G401.6 (cell line): Measurements from ENCODE around the gene TAS2R20.
"Not testable (repeated sequence)": the region's sequence is repeated elsewhere in the genome, so short reads cannot be mapped to it uniquely, and the experiment has no call there.

Experiments used
- FAIRE-seq: peaks from 2 replicates; lab custom pipeline; 2012; peaks lifted over from hg19 to GRCh38; lab: Jason Lieb, UNC

The TAS2R20 gene, protein sequence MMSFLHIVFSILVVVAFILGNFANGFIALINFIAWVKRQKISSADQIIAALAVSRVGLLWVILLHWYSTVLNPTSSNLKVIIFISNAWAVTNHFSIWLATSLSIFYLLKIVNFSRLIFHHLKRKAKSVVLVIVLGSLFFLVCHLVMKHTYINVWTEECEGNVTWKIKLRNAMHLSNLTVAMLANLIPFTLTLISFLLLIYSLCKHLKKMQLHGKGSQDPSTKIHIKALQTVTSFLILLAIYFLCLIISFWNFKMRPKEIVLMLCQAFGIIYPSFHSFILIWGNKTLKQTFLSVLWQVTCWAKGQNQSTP

DNA sequence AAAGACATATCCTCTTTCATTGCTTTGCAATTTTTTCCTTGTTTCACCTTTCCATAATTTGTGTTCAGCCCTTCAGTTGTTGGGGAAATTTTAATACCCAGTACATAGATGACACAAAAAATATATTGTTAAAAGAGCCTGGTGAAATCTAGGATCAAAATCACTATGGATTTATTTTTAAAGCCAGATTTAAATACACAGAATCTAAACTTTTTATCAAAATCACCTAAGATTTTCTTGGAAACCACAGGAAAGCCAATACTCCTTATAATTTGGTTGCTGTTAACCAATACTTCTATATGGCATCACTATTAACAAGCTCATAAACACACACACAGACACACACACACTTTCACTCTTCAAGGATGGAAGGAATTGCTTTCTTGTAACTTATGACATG, at the start of gene TAS2R20:
TAS2R20 (minus strand) TSS at position 101 of the 400 bp plus-strand sequence. CDS start 429 bp downstream, outside the sequence.
- no peak for FAIRE-seq

- FAIRE-seq = peak; percentile 15
Observed at GRCh38 chr12:11041366-11041765, 43.3 kb upstream of the TAS2R20 start.

DNA sequence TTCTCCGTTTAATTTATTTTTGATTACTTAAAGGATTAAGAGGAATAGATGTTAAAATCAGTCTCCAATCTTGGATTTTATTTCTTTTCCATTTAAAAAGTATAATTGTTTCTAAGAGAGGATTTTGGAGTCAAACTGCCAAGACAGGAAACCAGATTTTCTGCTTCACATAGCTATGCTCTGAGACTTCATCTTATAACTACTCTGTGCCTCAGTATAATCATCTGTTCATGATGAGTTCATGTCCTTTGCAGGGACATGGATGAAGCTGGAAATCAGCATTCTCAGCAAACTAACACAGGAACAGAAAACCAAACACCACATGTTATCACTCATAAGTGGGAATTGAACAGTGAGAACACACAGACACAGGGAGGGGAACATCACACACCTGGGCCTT, 42.1 kb upstream of the TAS2R20 start:
- no peak for FAIRE-seq

GRCh38 chr12:11039171-11039570, 41.1 kb upstream of the TAS2R20 start:
- no peak for FAIRE-seq

GRCh38 chr12:11033959-11034358, 35.9 kb upstream of the TAS2R20 start:
- not testable (repeated sequence) for FAIRE-seq

- FAIRE-seq = no peak
Observed at GRCh38 chr12:11031307-11031706, 33.2 kb upstream of the TAS2R20 start, which contains the start of gene TAS2R31. TAS2R31 (minus strand) TSS chr12:11031407; CDS start chr12:11031335, 72 bp downstream.

DNA sequence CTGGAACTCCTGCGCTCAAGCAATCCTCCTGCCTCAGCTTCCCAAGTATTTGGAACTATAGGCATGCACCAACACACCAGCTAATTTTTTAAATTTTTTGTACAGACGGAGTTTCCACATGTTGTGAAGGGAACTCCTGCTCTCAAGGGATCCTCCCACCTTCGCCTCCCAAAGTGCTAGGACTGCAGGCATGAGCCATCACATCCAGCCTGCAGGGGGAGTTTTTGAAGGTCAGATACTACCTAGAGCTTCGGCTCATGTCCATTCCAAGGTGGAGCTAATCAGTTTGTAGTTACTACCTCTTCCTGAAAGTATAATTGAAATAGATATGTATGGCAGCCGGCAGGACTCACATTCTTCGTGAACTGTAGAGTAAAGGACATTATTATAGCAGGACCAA, 28.0 kb upstream of the TAS2R20 start:
- FAIRE-seq = no peak

- FAIRE-seq = no peak
Observed at GRCh38 chr12:11023387-11023786, 25.3 kb upstream of the TAS2R20 start.

GRCh38 chr12:11022520-11022919, 24.4 kb upstream of the TAS2R20 start, which contains the start of gene TAS2R19:
TAS2R19 (minus strand) TSS chr12:11022620; CDS start chr12:11022571, 49 bp downstream.
- no peak for FAIRE-seq

- FAIRE-seq = peak; percentile 8
Observed at GRCh38 chr12:11016937-11017336, 18.8 kb upstream of the TAS2R20 start.

DNA sequence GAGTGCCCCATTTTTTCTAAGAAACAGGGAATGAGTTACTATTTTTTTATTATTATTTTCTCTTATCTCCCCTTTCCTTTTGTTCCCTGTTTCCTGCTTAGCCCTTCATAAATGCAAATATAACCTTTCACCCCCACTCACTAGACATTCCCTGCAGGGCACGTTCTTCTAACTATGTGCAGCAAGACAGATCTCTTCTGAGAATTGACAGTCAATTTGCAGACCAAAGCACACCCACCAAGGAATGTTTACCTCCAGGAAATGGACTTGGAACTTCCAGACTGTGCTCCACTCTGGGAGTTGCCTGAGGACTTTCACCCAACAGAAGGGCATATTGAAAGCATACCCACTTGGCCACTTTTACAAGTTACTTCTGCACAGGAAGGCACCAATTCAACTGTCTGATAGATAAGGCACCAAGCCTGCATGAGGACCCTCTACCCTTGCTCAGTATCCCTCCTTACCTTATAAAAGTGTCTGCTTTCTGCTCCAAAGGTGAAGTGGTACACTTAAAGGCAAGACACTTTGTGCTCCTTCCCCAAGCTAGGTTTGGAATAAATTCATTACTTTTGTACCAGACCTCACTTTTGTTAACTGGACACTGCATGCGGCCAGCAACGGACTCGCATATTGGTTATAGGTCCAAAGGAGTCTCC, 17.8 kb upstream of the TAS2R20 start:
- FAIRE-seq = no peak

DNA sequence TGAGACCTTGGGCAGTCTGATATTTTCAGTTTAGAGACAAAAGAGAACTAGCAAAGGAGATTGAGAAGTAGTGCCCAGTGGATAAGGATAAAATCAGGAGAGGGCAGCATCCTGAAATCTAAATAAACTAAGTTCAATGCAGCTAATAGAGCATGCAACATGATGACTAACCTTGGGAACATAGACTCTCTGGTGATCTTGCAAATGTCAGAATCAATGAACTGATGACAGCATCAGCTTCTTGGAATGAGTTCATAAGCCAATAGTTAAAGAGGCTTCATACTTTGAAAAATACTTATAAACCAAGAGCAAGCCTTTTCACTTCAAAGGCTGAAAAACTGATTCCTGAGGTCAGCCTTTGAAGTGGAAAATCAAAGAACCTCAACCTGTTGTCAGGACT, 16.1 kb upstream of the TAS2R20 start:
- no peak for FAIRE-seq

DNA sequence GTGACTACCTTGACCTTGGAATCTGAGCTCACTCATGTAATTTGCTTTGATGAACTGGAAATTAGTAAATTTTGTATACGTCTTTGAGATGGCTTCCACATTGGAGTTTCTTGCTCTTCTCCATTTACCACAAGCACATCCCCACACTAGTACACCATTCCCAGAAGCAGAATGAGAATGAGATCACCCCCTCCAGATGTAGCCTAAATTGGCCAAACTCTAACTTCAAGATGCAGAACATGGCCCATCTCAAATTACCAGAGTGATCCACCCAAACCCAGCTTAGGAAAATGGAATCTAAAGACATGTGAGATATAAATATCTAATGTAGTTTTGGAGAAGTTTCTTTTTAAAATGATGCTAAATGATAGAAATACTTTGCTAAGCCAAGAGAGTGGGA, 9.5 kb upstream of the TAS2R20 start:
- no peak for FAIRE-seq

DNA sequence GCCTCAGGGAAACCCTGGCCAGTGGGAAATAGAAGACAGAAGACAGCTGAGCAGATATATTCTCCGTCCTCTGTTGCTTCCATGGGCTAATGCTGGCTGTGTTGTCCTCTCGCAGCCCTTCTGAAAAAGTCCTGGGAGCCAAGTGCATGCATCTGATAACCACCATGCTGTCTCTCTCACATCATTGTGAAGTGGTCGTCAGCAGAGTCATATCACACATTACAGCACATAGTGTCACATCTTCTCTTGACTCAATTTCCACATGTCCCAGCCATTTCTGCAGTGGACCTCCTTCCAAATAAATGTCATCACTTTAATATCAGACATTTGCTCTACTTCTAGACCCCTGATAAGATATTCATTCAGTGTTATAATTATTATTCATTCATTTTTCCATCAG, 3.8 kb downstream of the TAS2R20 start:
- FAIRE-seq = no peak

DNA sequence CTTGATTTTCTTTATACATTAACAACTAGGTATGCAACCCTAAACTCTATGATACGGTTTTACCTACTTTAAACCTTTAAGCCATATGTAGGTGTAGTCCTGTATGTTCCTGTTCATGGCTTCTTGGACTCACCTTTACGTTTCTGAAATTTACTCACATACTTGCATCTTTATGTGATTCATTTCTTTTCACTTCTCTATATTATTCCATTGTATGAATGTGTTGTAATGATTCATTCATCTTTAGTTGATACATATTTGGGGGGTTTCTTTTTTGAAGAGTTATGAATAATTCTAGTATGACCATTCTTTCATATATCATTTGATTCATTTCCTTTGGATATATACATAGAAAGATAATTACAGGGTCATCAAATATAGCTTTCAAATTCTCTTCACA, 9.0 kb downstream of the TAS2R20 start:
- FAIRE-seq = no peak

GRCh38 chr12:10986812-10987211, 11.3 kb downstream of the TAS2R20 start, which contains the start of gene TAS2R50:
TAS2R50 (minus strand) TSS chr12:10986912; CDS start chr12:10986860, 52 bp downstream.
- no peak for FAIRE-seq

DNA sequence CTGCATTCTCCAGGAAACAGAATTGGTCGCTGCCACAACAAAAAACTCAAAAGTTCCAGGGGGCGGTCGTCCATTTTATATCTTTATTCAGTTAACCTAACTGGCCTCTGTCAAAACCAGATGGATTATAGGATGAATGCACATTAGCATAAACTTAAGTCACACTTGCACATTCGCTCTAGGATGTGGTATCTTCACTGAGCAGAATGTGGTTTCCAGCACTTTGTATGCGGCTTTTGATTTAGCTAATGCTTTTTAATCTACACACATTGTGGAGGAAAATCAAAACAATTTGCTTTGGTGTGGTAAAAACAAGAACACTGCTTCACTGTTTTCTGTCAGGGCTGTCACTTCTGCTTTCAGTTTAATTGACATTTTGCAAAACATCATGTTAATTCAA, 15.9 kb downstream of the TAS2R20 start:
- FAIRE-seq = no peak

GRCh38 chr12:10974965-10975364, 23.1 kb downstream of the TAS2R20 start:
- FAIRE-seq = no peak

- no peak for FAIRE-seq
Observed at GRCh38 chr12:10968765-10969456, 29.2 kb downstream of the TAS2R20 start.

GRCh38 chr12:10967409-10967808, 30.7 kb downstream of the TAS2R20 start:
- FAIRE-seq = no peak

DNA sequence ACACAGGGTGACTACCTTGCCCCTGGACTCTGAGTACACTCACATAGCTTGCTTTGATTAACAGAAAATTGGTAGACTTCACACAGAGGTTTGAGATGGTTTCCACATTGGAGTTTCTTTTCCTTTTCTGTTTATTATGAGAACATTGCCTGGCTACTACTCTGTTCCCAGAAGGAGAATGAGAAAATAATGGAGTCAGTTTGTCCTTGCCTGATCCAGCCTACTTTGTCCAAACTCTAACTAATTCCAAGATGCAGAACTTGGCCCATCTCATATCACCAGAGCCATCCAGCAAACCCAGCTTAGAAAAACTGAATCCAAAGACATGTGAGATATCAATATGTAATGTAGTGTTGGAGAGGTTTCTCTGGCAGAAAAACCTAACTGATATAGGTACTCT, 31.8 kb downstream of the TAS2R20 start:
- FAIRE-seq = no peak

GRCh38 chr12:10965476-10965875, 32.6 kb downstream of the TAS2R20 start:
- FAIRE-seq = no peak

GRCh38 chr12:10960211-10960610, 37.9 kb downstream of the TAS2R20 start:
- no peak for FAIRE-seq
